Uterus (tissue), 4 donors: ENCODE data around the gene OSCP1. TPM values are rescaled to one million over a fixed set of nuclear protein-coding genes. Genes with fewer than 3 reads are reported as not detected.
A peak's percentile ranks its signal among the peaks of the same experiment; 100 is the strongest.

ENCODE experiments used
- DNase-seq, 2 donors: peaks; one replicate each; pipeline ENCODE4 v3.0.0-alpha.2; 2019 to 2020
- H3K27ac ChIP-seq, 2 donors: fragments of 200-600 bp; sonication (generic); 1 replicate in 1 of 2; 2 replicates in 1 of 2; pipeline ENCODE4 v1.5.1; 2016 to 2018
- H3K27me3 ChIP-seq, 2 donors: fragments of 200-600 bp; sonication (generic); one replicate each; pipeline ENCODE4 v1.5.1; 2018 to 2019; ENCODE audit warnings: control low read depth in 1 of 2
- H3K36me3 ChIP-seq, 2 donors: fragments of 200-600 bp; sonication (generic); one replicate each; pipeline ENCODE4 v1.5.1; 2019; ENCODE audit warnings: control low read depth in 1 of 2
- H3K4me1 ChIP-seq, 2 donors: fragments of 200-600 bp; sonication (generic); one replicate each; pipeline ENCODE4 v1.5.1; 2018 to 2019; ENCODE audit warnings: control low read depth in 1 of 2
- H3K4me3 ChIP-seq, 2 donors: fragments of 200-600 bp; sonication (generic); 1 replicate in 1 of 2; 2 replicates in 1 of 2; pipeline ENCODE4 v1.5.1; 2018 to 2019; ENCODE audit warnings: mild to moderate bottlenecking in 1 of 2
- H3K9me3 ChIP-seq, 2 donors: fragments of 200-600 bp; sonication (generic); one replicate each; pipeline ENCODE4 v1.5.1; 2019; ENCODE audit warnings: control low read depth in 1 of 2
- POLR2A ChIP-seq, 2 donors: fragments of 450-650 bp; IDR thresholded peaks; one replicate each; pipeline ENCODE4 v1.6.1; 2016; ENCODE audit warnings: antibody characterized with exemption in 2 of 2, mild to moderate bottlenecking in 1 of 2, moderate library complexity in 1 of 2
- intact Hi-C: fragments of 100-400 bp; cut with DNase I; formaldehyde crosslinking; loops from one replicate; pipeline ENCODE4 v1.15.1; 2023; ENCODE audit warnings: low total_unique reads
- total RNA-seq, 4 donors: library from RNA; depleted of rRNA in 3 of 4; stranded (reverse); fragments of >200 nt in 3 of 4; gene quantifications; one replicate each; pipeline versions ENCODE4 v1.1.0 to v1.2.4, GENCODE V29; 2014 to 2023
- TF ChIP-seq, protein P1 (sequence below), 4 experiments: fragments of 200-600 bp in 2 of 4; fragments of 450-650 bp in 2 of 4; sonication (generic) in 2 of 4; IDR thresholded peaks; one replicate each; pipeline ENCODE4 v1.5.1; 2016 to 2019; ENCODE audit warnings: antibody characterized with exemption in 4 of 4, mild to moderate bottlenecking in 2 of 4, moderate library complexity in 1 of 4
- donor health status: DM: yes; HTN: yes; CAD: no.

The OSCP1 gene
- total RNA-seq, 4 donors from 2014 or later = 2.4 to 22.4 (median 12.0) TPM

DNA sequence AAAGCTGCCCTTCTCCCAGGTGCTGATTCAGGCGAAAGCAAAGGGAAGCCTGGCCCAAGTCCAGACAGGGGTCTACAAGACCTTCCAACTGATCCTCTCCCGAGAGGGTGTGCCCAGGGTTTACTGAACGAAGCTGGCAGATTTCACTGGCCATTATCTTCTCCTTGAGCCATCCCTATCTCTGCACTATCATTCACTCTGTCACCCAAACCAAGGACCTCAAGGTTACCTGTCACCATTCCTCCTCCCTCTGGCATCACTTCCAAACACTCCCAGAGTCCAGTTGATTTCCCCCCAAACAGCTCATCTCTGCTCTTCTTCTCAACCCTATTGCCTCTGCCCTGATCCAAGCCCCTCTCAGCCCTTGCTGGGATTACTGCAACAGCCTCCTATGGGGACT is 69.5 kb downstream of the OSCP1 start:
- H3K9me3 ChIP-seq = no peaks in the 10 kb centered on the region
- no peaks in the 10 kb centered on the region for H3K27me3 ChIP-seq
- peak overlapping the region in 1 of 2 donors; percentile 9 for H3K27ac ChIP-seq
- no peak overlapping the region for H3K4me3 ChIP-seq
- intact Hi-C loops = no loop called here
- H3K36me3 ChIP-seq = no peaks in the 10 kb centered on the region
- peaks cover 0 to 7% of the 10 kb centered on the region in 2 donors for H3K4me1 ChIP-seq
- TF ChIP-seq, protein P1, sequence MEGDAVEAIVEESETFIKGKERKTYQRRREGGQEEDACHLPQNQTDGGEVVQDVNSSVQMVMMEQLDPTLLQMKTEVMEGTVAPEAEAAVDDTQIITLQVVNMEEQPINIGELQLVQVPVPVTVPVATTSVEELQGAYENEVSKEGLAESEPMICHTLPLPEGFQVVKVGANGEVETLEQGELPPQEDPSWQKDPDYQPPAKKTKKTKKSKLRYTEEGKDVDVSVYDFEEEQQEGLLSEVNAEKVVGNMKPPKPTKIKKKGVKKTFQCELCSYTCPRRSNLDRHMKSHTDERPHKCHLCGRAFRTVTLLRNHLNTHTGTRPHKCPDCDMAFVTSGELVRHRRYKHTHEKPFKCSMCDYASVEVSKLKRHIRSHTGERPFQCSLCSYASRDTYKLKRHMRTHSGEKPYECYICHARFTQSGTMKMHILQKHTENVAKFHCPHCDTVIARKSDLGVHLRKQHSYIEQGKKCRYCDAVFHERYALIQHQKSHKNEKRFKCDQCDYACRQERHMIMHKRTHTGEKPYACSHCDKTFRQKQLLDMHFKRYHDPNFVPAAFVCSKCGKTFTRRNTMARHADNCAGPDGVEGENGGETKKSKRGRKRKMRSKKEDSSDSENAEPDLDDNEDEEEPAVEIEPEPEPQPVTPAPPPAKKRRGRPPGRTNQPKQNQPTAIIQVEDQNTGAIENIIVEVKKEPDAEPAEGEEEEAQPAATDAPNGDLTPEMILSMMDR (IDR thresholded peaks at IDR 0.05) = no peak
- TF ChIP-seq POLR2A (IDR thresholded peaks at IDR 0.05) = no peak
- DNase-seq = no peak

DNA sequence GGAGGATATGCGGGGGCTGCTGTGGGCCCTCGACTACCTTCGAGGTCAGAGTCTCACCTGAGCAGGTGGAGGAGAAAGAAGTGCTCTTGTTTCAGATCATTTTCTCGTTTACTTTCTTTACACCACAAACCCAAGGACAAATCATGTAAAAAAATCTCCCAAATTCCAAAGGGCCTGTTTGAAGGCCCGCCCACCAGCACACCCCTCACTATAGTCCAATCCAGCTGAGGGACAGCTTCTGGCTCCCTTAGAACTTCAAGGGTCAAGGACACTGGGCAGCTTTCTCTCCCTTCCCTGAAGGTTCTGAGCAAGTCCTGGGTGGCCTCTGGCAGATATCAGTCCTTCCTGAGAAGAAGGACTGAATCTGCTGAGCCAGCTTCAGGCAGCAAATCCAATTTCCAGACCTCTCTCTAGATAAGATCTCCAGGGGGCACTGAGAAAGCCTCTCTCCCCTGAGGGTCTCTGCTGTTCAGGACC is 70.1 kb downstream of the OSCP1 start:
- no peaks in the 10 kb centered on the region for H3K9me3 ChIP-seq
- no peaks in the 10 kb centered on the region for H3K27me3 ChIP-seq
- H3K27ac ChIP-seq = no peak overlapping the region
- DNase-seq = no peak
- no peak for TF ChIP-seq POLR2A (IDR thresholded peaks at IDR 0.05)
- TF ChIP-seq, protein P1 (IDR thresholded peaks at IDR 0.05) = no peak
- no peak overlapping the region for H3K4me3 ChIP-seq
- intact Hi-C loops = no loop called here
- peaks cover 2 to 7% of the 10 kb centered on the region in 2 donors for H3K4me1 ChIP-seq
- H3K36me3 ChIP-seq = no peaks in the 10 kb centered on the region

DNA sequence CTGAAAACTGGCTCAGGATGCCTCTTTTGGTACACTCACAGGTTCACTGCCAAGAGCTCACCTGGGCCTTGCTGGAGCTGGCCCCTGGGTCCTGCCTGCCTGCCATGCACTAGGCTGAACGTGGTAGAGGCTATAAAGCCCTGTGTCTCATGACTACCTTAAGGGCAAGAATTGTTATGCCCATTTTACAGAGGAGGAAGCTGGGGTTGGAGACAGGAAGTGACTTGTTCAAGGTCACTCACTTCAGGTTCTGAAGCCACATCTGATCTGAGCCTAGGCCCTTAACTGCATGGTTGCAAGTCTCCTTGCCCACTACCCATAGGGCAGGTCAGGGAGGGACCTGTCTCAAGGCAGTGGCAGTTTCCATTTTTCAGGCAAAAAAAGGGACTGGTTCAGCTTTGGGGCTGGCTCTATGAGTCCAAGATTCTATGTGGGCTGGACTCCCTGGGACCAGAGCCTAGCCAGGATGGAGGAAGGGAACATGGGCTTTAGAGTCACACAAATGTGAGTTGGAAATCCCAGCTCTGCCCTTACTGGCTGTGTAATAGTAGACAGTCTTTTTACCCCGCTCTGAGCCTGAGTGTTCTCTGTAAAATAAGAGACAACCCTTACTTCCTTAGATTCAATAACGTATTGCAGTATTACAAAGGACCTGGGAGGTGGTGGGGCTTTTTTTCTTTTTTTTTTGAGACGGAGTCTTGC is 72.3 kb downstream of the OSCP1 start:
- peaks cover 19 to 25% of the 10 kb centered on the region in 2 donors for H3K4me1 ChIP-seq
- TF ChIP-seq, protein P1 (IDR thresholded peaks at IDR 0.05) = no peak
- no peak for TF ChIP-seq POLR2A (IDR thresholded peaks at IDR 0.05)

DNA sequence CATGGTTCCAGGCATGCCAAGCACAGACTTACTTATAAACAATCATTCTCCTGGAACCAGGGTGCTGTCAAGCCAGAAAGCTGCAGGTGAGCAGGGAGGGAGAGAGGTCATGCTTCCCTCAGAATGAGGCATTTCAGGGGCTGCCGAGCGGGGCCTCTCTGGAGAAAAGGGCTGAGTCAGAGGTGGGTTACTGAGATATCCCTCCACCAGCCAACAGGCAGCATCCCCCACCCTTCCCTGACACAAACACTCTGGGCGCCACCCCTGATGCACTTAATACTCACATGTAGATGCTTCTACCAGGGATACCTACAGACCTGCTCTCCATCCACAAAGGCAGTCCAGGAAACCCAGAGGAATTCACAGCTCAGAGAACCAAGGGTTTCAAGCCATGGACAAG is 77.6 kb downstream of the OSCP1 start:
- no peaks in the 10 kb centered on the region for H3K9me3 ChIP-seq
- peaks cover 22 to 25% of the 10 kb centered on the region in 2 donors for H3K4me1 ChIP-seq
- H3K27me3 ChIP-seq = no peaks in the 10 kb centered on the region
- intact Hi-C loops = no loop called here
- no peaks in the 10 kb centered on the region for H3K36me3 ChIP-seq
- TF ChIP-seq, protein P1 (IDR thresholded peaks at IDR 0.05) = no peak
- TF ChIP-seq POLR2A (IDR thresholded peaks at IDR 0.05) = no peak
- no peak for DNase-seq
- peak overlapping the region; percentile 78 to 87 for H3K27ac ChIP-seq
- H3K4me3 ChIP-seq = no peak overlapping the region

More for the DNA sequence above, 72.3 kb downstream of the OSCP1 start:
- Histone ChIP-seq H3K9me3 (no peaks in the 10 kb centered on the region), H3K4me3 (no peak overlapping the region), H3K27ac (no peak overlapping the region), H3K27me3 (no peaks in the 10 kb centered on the region), H3K36me3 (no peaks in the 10 kb centered on the region)
- no peak for DNase-seq
- intact Hi-C loops = no loop called here

DNA sequence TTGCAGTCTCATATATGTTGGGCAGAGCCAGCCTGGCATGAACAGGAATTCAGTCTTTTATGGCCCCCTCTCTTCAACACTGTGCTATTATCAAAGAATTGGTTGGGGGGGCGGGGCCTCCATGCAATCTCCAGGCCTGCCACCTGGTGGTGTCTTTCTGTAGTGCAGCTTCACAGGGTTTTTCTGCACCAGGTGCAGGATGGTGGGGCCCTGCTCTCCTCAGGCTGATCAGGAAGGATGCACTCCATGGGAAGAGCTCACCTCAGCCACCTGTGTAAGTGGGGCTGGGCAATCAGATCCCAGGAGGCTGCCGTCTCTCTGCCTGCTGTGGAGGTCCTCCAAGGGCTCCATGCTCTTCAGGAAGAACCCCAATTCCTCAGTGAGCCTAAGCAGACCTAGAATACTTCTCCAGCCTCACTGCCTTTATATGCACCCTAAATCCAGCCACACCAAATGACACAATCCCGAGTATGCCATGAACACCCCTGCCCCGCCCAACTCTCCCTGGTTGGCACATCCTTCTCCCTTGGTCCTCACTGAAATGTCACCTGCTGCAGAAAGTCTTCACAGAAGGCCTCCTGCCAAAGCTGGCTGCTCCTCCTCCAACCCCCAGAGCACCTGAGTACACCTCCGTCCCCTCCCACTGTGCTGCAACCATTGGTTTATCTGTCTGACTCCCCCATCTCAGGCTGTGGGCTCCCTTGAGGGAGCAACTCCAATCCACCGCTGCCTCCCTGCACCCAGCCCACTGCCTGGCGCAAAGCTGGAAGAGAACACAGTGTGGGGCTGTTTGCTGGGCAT is 81.0 kb downstream of the OSCP1 start:
- TF ChIP-seq, protein P1 (IDR thresholded peaks at IDR 0.05) = peak; percentile 85 to 89 (median 86)
- peak in 1 of 2 donors; percentile 11 for TF ChIP-seq POLR2A (IDR thresholded peaks at IDR 0.05)
- H3K27me3 ChIP-seq = no peaks in the 10 kb centered on the region
- DNase-seq = peak; percentile 71 to 76
- H3K9me3 ChIP-seq = no peaks in the 10 kb centered on the region
- intact Hi-C loops = no loop called here
- H3K4me1 ChIP-seq = peaks cover 14 to 22% of the 10 kb centered on the region in 2 donors
- peak overlapping the region in 1 of 2 donors; percentile 5 for H3K27ac ChIP-seq
- H3K4me3 ChIP-seq = no peak overlapping the region
- no peaks in the 10 kb centered on the region for H3K36me3 ChIP-seq
